Chondrocyte (in vitro differentiated cells): ENCODE measurements around the gene ABL2. TPM values are rescaled to one million over a fixed set of nuclear protein-coding genes. Genes with fewer than 3 reads are reported as not detected.

ENCODE experiments used
- DNase-seq: peaks from one replicate; pipeline ENCODE4 v3.0.0; 2021; ENCODE audit warnings: mixed read lengths, low spot score
- H3K27ac Mint-ChIP-seq: one replicate; pipeline ENCODE4 v1.8.0; 2021; ENCODE audit warnings: mild to moderate bottlenecking, moderate library complexity, mixed read lengths; ENCODE audit not compliant: unreplicated experiment
- H3K27me3 Mint-ChIP-seq: 2 replicates; pipeline ENCODE4 v1.8.0; 2021; ENCODE audit warnings: low read depth, mixed read lengths
- H3K36me3 Mint-ChIP-seq: 2 replicates; pipeline ENCODE4 v1.8.0; 2021; ENCODE audit warnings: low read depth, mixed read lengths
- H3K4me1 Mint-ChIP-seq: 2 replicates; pipeline ENCODE4 v1.8.0; 2021; ENCODE audit warnings: low read depth, mild to moderate bottlenecking, mixed read lengths
- H3K4me3 Mint-ChIP-seq: one replicate; pipeline ENCODE4 v1.8.0; 2021; ENCODE audit warnings: mild to moderate bottlenecking, moderate library complexity, mixed read lengths; ENCODE audit not compliant: unreplicated experiment
- H3K9me3 Mint-ChIP-seq: 2 replicates; pipeline ENCODE4 v1.8.0; 2021; ENCODE audit warnings: low read depth, mixed read lengths
- CTCF ChIP-seq: fragments of 200-600 bp; sonication (generic); IDR thresholded peaks from 2 replicates; pipeline ENCODE4 v1.5.0; 2021; ENCODE audit warnings: antibody characterized with exemption, mild to moderate bottlenecking, moderate library complexity
- total RNA-seq: library from RNA; stranded (reverse); gene quantifications from 3 replicates; pipeline ENCODE4 v1.2.1, GENCODE V29; 2021

Gene ABL2
- total RNA-seq, 1 donor from 2014 or later, result 23.1 TPM

GRCh38 chr1:179190861-179191260, 38.6 kb downstream of the ABL2 start:
- no peak for DNase-seq
- Mint-ChIP-seq H3K4me3 (no peak overlapping the region), H3K27ac (no peak overlapping the region), H3K27me3 (no peaks in the 10 kb centered on the region), H3K4me1 (peaks cover 19% of the 10 kb centered on the region), H3K9me3 (no peaks in the 10 kb centered on the region), H3K36me3 (peaks cover 1% of the 10 kb centered on the region)
- no peak for TF ChIP-seq CTCF

DNA sequence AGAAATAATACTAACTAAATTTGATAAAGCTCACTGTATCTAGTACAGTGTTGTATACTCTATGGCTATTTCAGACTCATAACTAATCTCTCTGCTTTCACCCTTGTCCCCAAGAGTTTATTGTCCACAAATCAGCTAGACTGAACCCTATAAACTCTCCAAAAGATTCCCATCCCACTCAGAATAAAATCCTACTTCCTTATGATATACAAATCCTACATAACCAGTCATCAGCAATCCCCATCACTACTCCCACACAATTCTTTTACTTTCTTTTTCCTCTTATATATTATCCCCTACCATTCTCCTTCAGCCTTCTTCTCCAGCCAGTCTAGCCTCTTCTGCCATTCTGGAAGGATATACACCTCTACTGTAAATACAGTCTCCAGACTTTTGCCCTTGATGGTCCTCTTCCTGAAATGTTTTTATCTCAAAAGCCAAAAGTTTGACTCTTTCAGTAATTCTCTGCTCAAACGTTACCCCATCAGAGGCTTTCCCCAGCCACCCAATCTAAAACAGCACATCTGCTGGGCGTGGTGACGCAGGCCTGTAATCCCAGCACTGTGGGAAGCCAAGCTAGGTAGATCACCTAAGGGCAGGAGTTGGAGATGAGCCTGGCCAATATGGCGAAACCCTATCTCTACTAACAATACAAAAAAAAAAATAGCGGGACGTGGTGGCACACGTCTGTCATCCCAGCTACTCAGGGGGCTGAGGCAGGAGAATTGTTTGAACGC, 41.6 kb downstream of the ABL2 start:
- H3K27ac Mint-ChIP-seq, result peak overlapping the region; percentile 62
- TF ChIP-seq CTCF, result no peak
- no peak for DNase-seq
- H3K9me3 Mint-ChIP-seq, result no peaks in the 10 kb centered on the region
- H3K36me3 Mint-ChIP-seq, result peaks cover 1% of the 10 kb centered on the region
- no peaks in the 10 kb centered on the region for H3K27me3 Mint-ChIP-seq
- H3K4me3 Mint-ChIP-seq, result no peak overlapping the region
- peaks cover 13% of the 10 kb centered on the region for H3K4me1 Mint-ChIP-seq

DNA sequence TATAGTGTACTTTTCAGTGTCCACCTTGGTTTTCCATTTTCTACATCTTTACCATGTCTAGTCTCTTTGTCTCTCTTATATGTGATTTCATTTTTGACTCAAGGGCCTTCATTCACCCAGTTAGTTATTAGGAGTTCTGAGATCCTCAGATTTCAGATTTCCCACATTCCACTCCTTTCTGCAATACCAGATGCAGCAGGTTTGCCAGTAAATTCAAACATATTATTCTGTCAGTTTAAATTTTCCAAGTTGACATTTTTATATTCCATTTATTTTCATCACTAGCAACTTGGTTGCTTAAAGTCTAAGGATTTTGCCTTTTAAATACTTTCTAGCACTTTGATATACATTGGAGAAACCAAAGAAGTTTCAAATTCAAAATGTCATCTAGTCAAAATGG, 42.4 kb downstream of the ABL2 start:
- Mint-ChIP-seq H3K4me1 (peaks cover 13% of the 10 kb centered on the region), H3K4me3 (no peak overlapping the region), H3K9me3 (no peaks in the 10 kb centered on the region), H3K27me3 (no peaks in the 10 kb centered on the region), H3K27ac (peak overlapping the region; percentile 64), H3K36me3 (peaks cover 1% of the 10 kb centered on the region)
- TF ChIP-seq CTCF, result no peak
- DNase-seq, result no peak

GRCh38 chr1:179184403-179184802, 45.1 kb downstream of the ABL2 start:
- no peak overlapping the region for H3K4me3 Mint-ChIP-seq
- H3K27me3 Mint-ChIP-seq, result no peaks in the 10 kb centered on the region
- H3K36me3 Mint-ChIP-seq, result peaks cover 1% of the 10 kb centered on the region
- no peaks in the 10 kb centered on the region for H3K9me3 Mint-ChIP-seq
- H3K4me1 Mint-ChIP-seq, result peaks cover 23% of the 10 kb centered on the region
- H3K27ac Mint-ChIP-seq, result no peak overlapping the region
- TF ChIP-seq CTCF, result no peak
- DNase-seq, result no peak

DNA sequence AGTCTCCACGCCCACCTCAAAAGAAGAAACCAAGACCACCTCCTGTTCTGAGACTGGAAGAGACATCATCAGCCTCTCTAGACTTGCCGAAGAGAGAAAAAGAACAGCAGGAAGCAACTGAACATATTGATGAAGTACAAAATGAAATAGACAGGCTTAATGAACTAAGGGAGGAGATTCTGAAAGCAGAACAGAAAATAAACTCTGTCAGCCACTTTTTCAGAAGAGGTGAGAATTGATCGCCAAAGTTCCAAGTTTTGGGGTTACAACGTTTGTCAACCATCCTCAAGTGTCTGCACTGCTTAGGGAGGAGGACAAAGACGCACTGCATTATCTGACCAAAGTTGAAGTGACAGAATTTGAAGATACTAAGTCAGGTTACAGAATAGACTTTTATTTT, 45.6 kb downstream of the ABL2 start:
- peaks cover 1% of the 10 kb centered on the region for H3K36me3 Mint-ChIP-seq
- no peak overlapping the region for H3K4me3 Mint-ChIP-seq
- no peaks in the 10 kb centered on the region for H3K9me3 Mint-ChIP-seq
- peaks cover 29% of the 10 kb centered on the region for H3K4me1 Mint-ChIP-seq
- no peak overlapping the region for H3K27ac Mint-ChIP-seq
- DNase-seq, result no peak
- no peaks in the 10 kb centered on the region for H3K27me3 Mint-ChIP-seq
- TF ChIP-seq CTCF, result no peak
